OCI-LY1 (cell line): ENCODE measurements around the gene TNFRSF21.

ENCODE experiments used
- H2AFZ ChIP-seq: fragments of 200-600 bp; sonication (generic), shearing (Covaris generic); 2 replicates; pipeline ENCODE4 v1.6.0; 2014; ENCODE audit warnings: antibody characterized with exemption, mild to moderate bottlenecking, low read length
- H3F3A ChIP-seq: fragments of 200-600 bp; sonication (generic), shearing (Covaris generic); 2 replicates; pipeline ENCODE4 v1.6.0; 2014; ENCODE audit warnings: mild to moderate bottlenecking, antibody characterized with exemption, low read length, moderate library complexity; ENCODE audit not compliant: insufficient read depth
- H3K27ac ChIP-seq: fragments of 200-600 bp; sonication (generic); 2 replicates; pipeline ENCODE4 v1.5.1; 2014; ENCODE audit warnings: low read length, mixed run types, mild to moderate bottlenecking, low read depth; ENCODE audit not compliant: poor library complexity, severe bottlenecking
- H3K27me3 ChIP-seq: fragments of 200-600 bp; sonication (generic); 2 replicates; pipeline ENCODE4 v1.6.0; 2014; ENCODE audit warnings: antibody characterized with exemption, mild to moderate bottlenecking, low read length, moderate library complexity; ENCODE audit not compliant: insufficient read depth
- H3K36me3 ChIP-seq: fragments of 200-600 bp; sonication (generic); 2 replicates; pipeline ENCODE4 v1.6.1; 2014; ENCODE audit warnings: mild to moderate bottlenecking, antibody characterized with exemption, low read length, moderate library complexity, mixed read lengths; ENCODE audit not compliant: insufficient read depth
- H3K4me1 ChIP-seq: fragments of 200-600 bp; sonication (generic); 2 replicates; pipeline ENCODE4 v1.5.1; 2014; ENCODE audit warnings: mild to moderate bottlenecking, low read length, moderate library complexity; ENCODE audit not compliant: insufficient read depth, severe bottlenecking
- H3K4me2 ChIP-seq: fragments of 200-600 bp; sonication (generic), shearing (Covaris generic); 2 replicates; pipeline ENCODE4 v1.6.1; 2014; ENCODE audit warnings: low read length
- H3K4me3 ChIP-seq: fragments of 200-600 bp; sonication (generic); 2 replicates; pipeline ENCODE4 v1.5.1; 2014; ENCODE audit warnings: low read length, low read depth, mild to moderate bottlenecking, mixed read lengths; ENCODE audit not compliant: poor library complexity, severe bottlenecking
- H3K79me2 ChIP-seq: fragments of 200-600 bp; shearing (Covaris generic); 2 replicates; pipeline ENCODE4 v1.6.1; 2016; ENCODE audit warnings: mixed run types, low read length, mixed read lengths; ENCODE audit not compliant: insufficient read depth
- H3K9ac ChIP-seq: fragments of 200-600 bp; sonication (generic), shearing (Covaris generic); 2 replicates; pipeline ENCODE4 v1.6.1; 2014; ENCODE audit warnings: mild to moderate bottlenecking, low read length, mixed read lengths
- H3K9me2 ChIP-seq: fragments of 200-600 bp; sonication (generic), shearing (Covaris generic); 2 replicates; pipeline ENCODE4 v1.6.1; 2014; ENCODE audit warnings: low read depth, mild to moderate bottlenecking, low read length, mixed read lengths
- H3K9me3 ChIP-seq: fragments of 200-600 bp; shearing (Covaris generic); 2 replicates; pipeline ENCODE4 v1.6.1; 2014; ENCODE audit warnings: low read length, mixed read lengths
- H4K20me1 ChIP-seq: fragments of 200-600 bp; sonication (generic), shearing (Covaris generic); 2 replicates; pipeline ENCODE4 v1.6.0; 2016; ENCODE audit warnings: mild to moderate bottlenecking, low read length; ENCODE audit not compliant: insufficient read depth
- CTCF ChIP-seq: fragments of 200-600 bp; sonication (generic), shearing (Covaris generic); IDR thresholded peaks from 2 replicates; pipeline ENCODE4 v1.5.1; 2017; ENCODE audit warnings: mild to moderate bottlenecking, antibody characterized with exemption, low read length, moderate library complexity, mixed read lengths
- EZH2 ChIP-seq: fragments of 200-600 bp; sonication (generic), shearing (Covaris generic); IDR thresholded peaks from 2 replicates; pipeline ENCODE4 v1.8.0; 2017; ENCODE audit warnings: borderline replicate concordance, mixed run types, mild to moderate bottlenecking, antibody characterized with exemption, low read length, moderate library complexity, mixed read lengths

Gene TNFRSF21

GRCh38 chr6:47265971-47266370 is 43.7 kb downstream of the TNFRSF21 start:
- Histone ChIP-seq H3K9ac (no peak overlapping the region), H3K9me3 (no peaks in the 10 kb centered on the region), H2AFZ (no peak overlapping the region), H3K79me2 (no peaks in the 10 kb centered on the region), H3K9me2 (no peaks in the 10 kb centered on the region), H4K20me1 (no peaks in the 10 kb centered on the region), H3F3A (no peaks in the 10 kb centered on the region), H3K4me3 (no peak overlapping the region), H3K27me3 (no peaks in the 10 kb centered on the region), H3K36me3 (no peaks in the 10 kb centered on the region), H3K27ac (no peak overlapping the region), H3K4me2 (no peak overlapping the region), H3K4me1 (no peaks in the 10 kb centered on the region)
- no peak for TF ChIP-seq CTCF
- no peak for TF ChIP-seq EZH2

- H3K27me3 ChIP-seq, result no peaks in the 10 kb centered on the region
- H3F3A ChIP-seq, result no peaks in the 10 kb centered on the region
- H3K4me1 ChIP-seq, result no peaks in the 10 kb centered on the region
- no peak overlapping the region for H3K4me3 ChIP-seq
- H3K27ac ChIP-seq, result no peak overlapping the region
- no peak for TF ChIP-seq CTCF
- no peak for TF ChIP-seq EZH2
- H3K36me3 ChIP-seq, result no peaks in the 10 kb centered on the region
- no peaks in the 10 kb centered on the region for H3K79me2 ChIP-seq
- H3K9me3 ChIP-seq, result no peaks in the 10 kb centered on the region
- no peak overlapping the region for H3K9ac ChIP-seq
- H2AFZ ChIP-seq, result no peak overlapping the region
- no peak overlapping the region for H3K4me2 ChIP-seq
- no peaks in the 10 kb centered on the region for H3K9me2 ChIP-seq
- H4K20me1 ChIP-seq, result no peaks in the 10 kb centered on the region
These were observed 44.9 kb downstream of the TNFRSF21 start for GRCh38 chr6:47264775-47265184.

DNA sequence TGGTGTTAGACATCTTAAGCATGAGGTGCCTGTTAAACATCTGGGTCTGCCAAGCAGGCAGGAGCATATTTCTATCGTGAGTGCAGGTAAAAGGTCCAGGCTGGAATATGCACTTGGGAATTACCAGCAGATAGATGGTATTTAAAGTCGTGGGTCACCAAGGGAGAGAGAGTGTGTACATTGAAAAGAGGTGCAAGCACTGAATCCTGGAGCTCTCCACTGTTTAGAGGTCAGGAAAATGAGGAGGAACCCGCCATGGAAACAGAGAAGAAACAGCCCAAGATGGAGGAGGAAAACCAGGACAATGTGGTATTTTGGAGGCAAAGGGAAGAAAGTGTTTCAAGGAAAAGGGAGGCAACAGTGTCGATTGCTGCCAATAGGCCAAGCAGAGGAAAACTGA is 46.4 kb downstream of the TNFRSF21 start:
- H2AFZ ChIP-seq, result no peak overlapping the region
- H3K9me2 ChIP-seq, result no peaks in the 10 kb centered on the region
- no peak overlapping the region for H3K4me3 ChIP-seq
- TF ChIP-seq CTCF (no peak), EZH2 (no peak)
- H3F3A ChIP-seq, result no peaks in the 10 kb centered on the region
- no peaks in the 10 kb centered on the region for H3K9me3 ChIP-seq
- no peaks in the 10 kb centered on the region for H3K4me1 ChIP-seq
- H3K27ac ChIP-seq, result no peak overlapping the region
- H3K4me2 ChIP-seq, result no peak overlapping the region
- H4K20me1 ChIP-seq, result no peaks in the 10 kb centered on the region
- no peak overlapping the region for H3K9ac ChIP-seq
- no peaks in the 10 kb centered on the region for H3K79me2 ChIP-seq
- H3K36me3 ChIP-seq, result no peaks in the 10 kb centered on the region
- no peaks in the 10 kb centered on the region for H3K27me3 ChIP-seq
